IMR-90 (cell line): Measurements from ENCODE around the gene MTCL1. TPM values are rescaled to one million over a fixed set of nuclear protein-coding genes. Genes with fewer than 3 reads are reported as not detected.

ENCODE experiments used
- ATAC-seq: fragments of 200-7000 bp; cut with Tn5 transposase; 2 replicates; pipeline ENCODE4 v1.9.1; 2020; ENCODE audit warnings: low read depth, mild to moderate bottlenecking, moderate library complexity
- BruUV-seq: library from RNA; stranded (reverse); fragments of 400-500 nt; replicated peaks from 2 replicates; lab custom pipeline; 2021; lab: Mats Ljungman, UMichigan
- CTCF ChIA-PET: fragments of 300-600 bp; formaldehyde crosslinking; extraction: SDS; loops from one replicate; lab custom pipeline; 2021; ENCODE audit warnings: antibody characterized with exemption; lab: Yijun Ruan, JAX
- POLR2A ChIA-PET: fragments of 300-600 bp; sonication (Branson Sonifier 250); formaldehyde crosslinking; loops from one replicate; lab custom pipeline; 2022; ENCODE audit warnings: antibody characterized with exemption; ENCODE audit not compliant: unreplicated experiment; lab: Charles Lee
- DNase-seq: peaks from one replicate; pipeline ENCODE4 v3.0.0; 2013
- H2AFZ ChIP-seq: replicated peaks from 2 replicates; pipeline ENCODE3; 2013; ENCODE audit warnings: low read length, mild to moderate bottlenecking; ENCODE audit not compliant: poor library complexity
- H2AK5ac ChIP-seq: 2 replicates; pipeline ENCODE4 v1.6.1; 2013; ENCODE audit warnings: low read depth, low read length, inconsistent platforms
- H2AK9ac ChIP-seq: replicated peaks from 2 replicates; pipeline ENCODE3; 2013; ENCODE audit warnings: mild to moderate bottlenecking, low read depth, low read length, moderate library complexity; ENCODE audit not compliant: poor library complexity
- H2BK120ac ChIP-seq: 2 replicates; pipeline ENCODE4 v1.6.1; 2013; ENCODE audit warnings: low read depth, low read length, inconsistent platforms
- H2BK15ac ChIP-seq: 3 replicates; pipeline ENCODE4 v1.6.1; 2013; ENCODE audit warnings: low read depth, low read length, inconsistent platforms
- H2BK20ac ChIP-seq: 2 replicates; pipeline ENCODE4 v1.6.1; 2013; ENCODE audit warnings: low read depth, mild to moderate bottlenecking, inconsistent platforms, low read length, moderate library complexity
- H2BK5ac ChIP-seq: 2 replicates; pipeline ENCODE4 v1.6.1; 2013; ENCODE audit warnings: mild to moderate bottlenecking, low read depth, low read length, inconsistent platforms; ENCODE audit not compliant: poor library complexity, severe bottlenecking
- H3K14ac ChIP-seq: replicated peaks from 2 replicates; pipeline ENCODE4 v1.6.1; 2013; ENCODE audit warnings: low read depth, low read length, inconsistent platforms
- H3K18ac ChIP-seq: 2 replicates; pipeline ENCODE4 v1.6.1; 2013; ENCODE audit warnings: low read depth, low read length, control low read depth
- H3K23ac ChIP-seq: 2 replicates; pipeline ENCODE4 v1.6.1; 2013; ENCODE audit warnings: low read depth, low read length, inconsistent platforms
- H3K27ac ChIP-seq: 2 replicates; pipeline ENCODE4 v1.5.1; 2013; ENCODE audit warnings: mild to moderate bottlenecking, control low read depth, low read length; ENCODE audit not compliant: insufficient read depth
- H3K27me3 ChIP-seq: 2 replicates; pipeline ENCODE4 v1.6.1; 2013; ENCODE audit warnings: low read length; ENCODE audit not compliant: control insufficient read depth, insufficient read depth
- H3K36me3 ChIP-seq: 2 replicates; pipeline ENCODE4 v1.6.1; 2013; ENCODE audit warnings: low read length, mixed read lengths; ENCODE audit not compliant: control insufficient read depth, insufficient read depth
- H3K4ac ChIP-seq: 2 replicates; pipeline ENCODE4 v1.6.1; 2013; ENCODE audit warnings: low read depth, low read length, inconsistent platforms
- H3K4me1 ChIP-seq: 2 replicates; pipeline ENCODE4 v1.6.1; 2013; ENCODE audit warnings: low read length, mixed read lengths; ENCODE audit not compliant: control insufficient read depth, insufficient read depth
- H3K4me2 ChIP-seq: 2 replicates; pipeline ENCODE4 v1.6.1; 2013; ENCODE audit warnings: low read depth, mild to moderate bottlenecking, control low read depth, low read length, moderate library complexity
- H3K4me3 ChIP-seq: 2 replicates; pipeline ENCODE4 v1.5.1; 2013; ENCODE audit warnings: low read depth, mild to moderate bottlenecking, control low read depth, low read length, moderate library complexity; ENCODE audit not compliant: insufficient read depth
- H3K56ac ChIP-seq: 2 replicates; pipeline ENCODE4 v1.6.1; 2013; ENCODE audit warnings: low read length, inconsistent platforms; ENCODE audit not compliant: insufficient read depth; ENCODE audit errors: extremely low read depth
- H3K79me1 ChIP-seq, 2 experiments: 2 replicates each; pipeline ENCODE4 v1.6.1; 2013; ENCODE audit warnings: low read length in 2 of 2, inconsistent platforms in 1 of 2, low read depth in 1 of 2
- H3K9ac ChIP-seq: 2 replicates; pipeline ENCODE4 v1.6.1; 2013; ENCODE audit warnings: low read depth, low read length, control low read depth
- H3K9me1 ChIP-seq: 2 replicates; pipeline ENCODE4 v1.6.1; 2013; ENCODE audit warnings: low read length, inconsistent platforms; ENCODE audit not compliant: insufficient read depth
- H3K9me3 ChIP-seq: 2 replicates; pipeline ENCODE4 v1.6.1; 2013; ENCODE audit warnings: low read length; ENCODE audit not compliant: control insufficient read depth, insufficient read depth
- H4K20me1 ChIP-seq: 2 replicates; pipeline ENCODE4 v1.6.1; 2013; ENCODE audit warnings: low read length, inconsistent platforms; ENCODE audit not compliant: insufficient read depth
- H4K5ac ChIP-seq: 2 replicates; pipeline ENCODE4 v1.6.1; 2013; ENCODE audit warnings: mild to moderate bottlenecking, low read depth, low read length, control low read depth
- H4K8ac ChIP-seq, 2 experiments: 2 replicates each; pipeline ENCODE4 v1.6.1; 2013; ENCODE audit warnings: low read depth in 2 of 2, low read length in 2 of 2, control low read depth in 1 of 2, inconsistent platforms in 1 of 2
- H4K91ac ChIP-seq: 2 replicates; pipeline ENCODE4 v1.6.1; 2013; ENCODE audit warnings: low read depth, low read length, inconsistent platforms; ENCODE audit not compliant: insufficient read depth
- BHLHE40 ChIP-seq: fragments of 150-350 bp; IDR thresholded peaks from 2 replicates; pipeline ENCODE4 v1.6.1; 2016; ENCODE audit warnings: mild to moderate bottlenecking, low read depth, low read length
- CEBPB ChIP-seq: IDR thresholded peaks from 2 replicates; pipeline ENCODE4 v1.6.1; 2012; ENCODE audit warnings: low read depth, low read length, improper control_type of control experiment
- CTCF ChIP-seq: conservative IDR thresholded peaks from 2 replicates; pipeline ENCODE4 v1.5.1; 2012; ENCODE audit warnings: mild to moderate bottlenecking, low read depth, low read length, improper control_type of control experiment
- ELK1 ChIP-seq: fragments of 150-350 bp; IDR thresholded peaks from 2 replicates; pipeline ENCODE4 v1.6.1; 2016; ENCODE audit warnings: low read depth, mild to moderate bottlenecking, low read length, moderate library complexity, borderline replicate concordance
- FOS ChIP-seq: fragments of 150-350 bp; IDR thresholded peaks from 2 replicates; pipeline ENCODE4 v1.6.1; 2016; ENCODE audit warnings: low read depth, low read length
- MAZ ChIP-seq: IDR thresholded peaks from 2 replicates; pipeline ENCODE4 v1.6.1; 2012; ENCODE audit warnings: low read depth, mild to moderate bottlenecking, low read length, improper control_type of control experiment, moderate library complexity, borderline replicate concordance
- RCOR1 ChIP-seq: IDR thresholded peaks from 2 replicates; pipeline ENCODE4 v1.6.1; 2012; ENCODE audit warnings: mild to moderate bottlenecking, low read length, improper control_type of control experiment; ENCODE audit not compliant: insufficient replicate concordance
- SMC3 ChIP-seq: fragments of 150-350 bp; IDR thresholded peaks from 2 replicates; pipeline ENCODE4 v1.6.1; 2016; ENCODE audit warnings: low read depth, mild to moderate bottlenecking, antibody characterized with exemption, low read length, moderate library complexity
- WGBS, 2 experiments: methylation state at CpG; one replicate each; pipeline versions ENCODE4 v1.1.5 to v1.1.7; 2013; ENCODE audit warnings: missing lambda C conversion rate in 2 of 2; ENCODE audit not compliant: insufficient read length in 1 of 2; ENCODE audit errors: extremely low coverage in 2 of 2; 5-methylcytosine and 5-hydroxymethylcytosine counted together
- dilution Hi-C: fragments of 300-500 bp; cut with HindIII; formaldehyde crosslinking; loops from one replicate; pipeline ENCODE4 v1.14.3; 2018; ENCODE audit warnings: low sequenced_read_pairs; ENCODE audit not compliant: unreplicated experiment
- in situ Hi-C: fragments of 300-500 bp; cut with MboI; formaldehyde crosslinking; loops from 3 replicates; pipeline ENCODE4 v1.14.3; 2019; ENCODE audit warnings: low sequenced_read_pairs, inconsistent platforms, mixed read lengths
- intact Hi-C: fragments of 100-400 bp; cut with micrococcal nuclease; formaldehyde crosslinking; loops from 2 replicates; pipeline ENCODE4 v1.10.0; 2022
- polyA plus RNA-seq, 3 experiments: library from polyadenylated mRNA; depleted of rRNA; stranded (reverse); fragments of >200 nt; gene quantifications; 2 replicates each; pipeline ENCODE4 v1.2.3, GENCODE V29; 2012; ENCODE audit warnings: low replicate concordance in 1 of 3
- total RNA-seq: library from RNA; depleted of rRNA; stranded (reverse); fragments of >200 nt; gene quantifications from 2 replicates; pipeline ENCODE4 v1.2.3, GENCODE V29; 2012

The MTCL1 gene
- total and polyA plus RNA-seq, 2 of the 4 experiments (the other 2 are of a cell fraction) = 29.0 to 45.3 TPM

GRCh38 chr18:8779251-8779650 is 73.9 kb downstream of the MTCL1 start:
- peaks cover 56% of the 10 kb centered on the region for H3K36me3 ChIP-seq
- DNase-seq (no peak), ATAC-seq (no peak)
- 100% methylated on average over 2 of the region's 14 CpGs; no CpG with 5 or more reads in 1 of the 2 experiments for WGBS, 2 experiments
- no peak overlapping the region for H2AK9ac ChIP-seq
- peak overlapping the region; percentile 3 for H2AFZ ChIP-seq
- no peak overlapping the region for H2AK5ac ChIP-seq
- intact Hi-C loops = no loop called here
- no peak overlapping the region for H3K4ac ChIP-seq
- no peak overlapping the region for H2BK5ac ChIP-seq
- H2BK120ac ChIP-seq = no peak overlapping the region
- no peak overlapping the region for H3K56ac ChIP-seq
- H3K9me3 ChIP-seq = no peaks in the 10 kb centered on the region
- H4K8ac ChIP-seq = no peak overlapping the region
- H3K9ac ChIP-seq = no peak overlapping the region
- no peak overlapping the region for H3K23ac ChIP-seq
- TF ChIP-seq FOS (no peak), CEBPB (no peak), MAZ (no peak), SMC3 (no peak), ELK1 (no peak), BHLHE40 (no peak), RCOR1 (no peak), CTCF (no peak)
- peaks cover 31 to 90% of the 10 kb centered on the region in 2 experiments; a peak in 3 of 4 replicates for H3K79me1 ChIP-seq
- no peak overlapping the region for H3K4me3 ChIP-seq
- no TSS peak for BruUV-seq
- dilution Hi-C loops = no loop called here
- H2BK15ac ChIP-seq = no peak overlapping the region
- no peak overlapping the region for H3K18ac ChIP-seq
- no peaks in the 10 kb centered on the region for H3K27me3 ChIP-seq
- H4K20me1 ChIP-seq = peaks cover 4% of the 10 kb centered on the region; the same call in 1 of the 2 replicates
- peaks cover 5% of the 10 kb centered on the region for H3K4me1 ChIP-seq
- H4K5ac ChIP-seq = no peak overlapping the region
- no peak overlapping the region for H3K27ac ChIP-seq
- H2BK20ac ChIP-seq = no peak overlapping the region
- ChIA-PET POLR2A (no interaction called here), CTCF (no interaction called here)
- in situ Hi-C loops = no loop called here
- H3K4me2 ChIP-seq = no peak overlapping the region
- H3K9me1 ChIP-seq = peaks cover 33% of the 10 kb centered on the region
- H4K91ac ChIP-seq = no peak overlapping the region
- no peak overlapping the region for H3K14ac ChIP-seq
